Loucy (cell line): ENCODE results near the gene CAPZA2.

Experiments
- H2AFZ ChIP-seq: fragments of 200-600 bp; sonication (generic); 2 replicates; pipeline ENCODE4 v1.6.0; 2016; ENCODE audit warnings: antibody characterized with exemption, mild to moderate bottlenecking, low read length, moderate library complexity
- H3F3A ChIP-seq: fragments of 200-600 bp; 2 replicates; pipeline ENCODE4 v1.6.0; 2016; ENCODE audit warnings: antibody characterized with exemption, low read depth, mild to moderate bottlenecking
- H3K27me3 ChIP-seq: fragments of 200-600 bp; sonication (generic); 2 replicates; pipeline ENCODE4 v1.6.1; 2014; ENCODE audit warnings: low read length, mild to moderate bottlenecking; ENCODE audit not compliant: insufficient read depth, poor library complexity, severe bottlenecking
- H3K36me3 ChIP-seq: fragments of 200-600 bp; sonication (generic); 2 replicates; pipeline ENCODE4 v1.6.1; 2016; ENCODE audit warnings: low read length; ENCODE audit not compliant: insufficient read depth
- H3K4me1 ChIP-seq: fragments of 200-600 bp; sonication (generic); 2 replicates; pipeline ENCODE4 v1.5.1; 2014; ENCODE audit warnings: low read length, mild to moderate bottlenecking; ENCODE audit not compliant: insufficient read depth, poor library complexity, severe bottlenecking
- H3K4me2 ChIP-seq: fragments of 200-600 bp; sonication (generic); 2 replicates; pipeline ENCODE4 v1.6.0; 2014; ENCODE audit warnings: antibody characterized with exemption, low read length, low read depth, mild to moderate bottlenecking; ENCODE audit not compliant: poor library complexity, severe bottlenecking
- H3K4me3 ChIP-seq: fragments of 200-600 bp; sonication (generic); 2 replicates; pipeline ENCODE4 v1.5.1; 2014; ENCODE audit warnings: low read length, mild to moderate bottlenecking, mixed read lengths; ENCODE audit not compliant: poor library complexity, severe bottlenecking
- H3K79me2 ChIP-seq: fragments of 200-600 bp; sonication (generic); 2 replicates; pipeline ENCODE4 v1.6.1; 2014; ENCODE audit warnings: low read length; ENCODE audit not compliant: insufficient read depth
- H3K9ac ChIP-seq: fragments of 200-600 bp; sonication (generic); 2 replicates; pipeline ENCODE4 v1.6.0; 2014; ENCODE audit warnings: mild to moderate bottlenecking, low read depth, low read length, moderate library complexity; ENCODE audit not compliant: poor library complexity, severe bottlenecking
- H3K9me2 ChIP-seq: fragments of 200-600 bp; sonication (generic); replicated peaks from 2 replicates; pipeline ENCODE4 v1.6.1; 2016; ENCODE audit warnings: low read depth, low read length, mixed read lengths
- H3K9me3 ChIP-seq: fragments of 200-600 bp; sonication (generic); 2 replicates; pipeline ENCODE4 v1.6.1; 2014; ENCODE audit warnings: mild to moderate bottlenecking, antibody characterized with exemption, low read length, low read depth; ENCODE audit not compliant: insufficient read depth
- H4K20me1 ChIP-seq: fragments of 200-600 bp; sonication (generic); 2 replicates; pipeline ENCODE4 v1.6.0; 2014; ENCODE audit warnings: antibody characterized with exemption, low read length, mild to moderate bottlenecking; ENCODE audit not compliant: insufficient read depth, poor library complexity, severe bottlenecking
- EZH2phosphoT487 ChIP-seq: fragments of 200-600 bp; IDR thresholded peaks from 2 replicates; pipeline ENCODE4 v1.6.1; 2018; ENCODE audit warnings: antibody characterized with exemption, mild to moderate bottlenecking, moderate library complexity, borderline replicate concordance
- TF ChIP-seq, protein P1 (sequence below): fragments of 200-600 bp; sonication (generic); conservative IDR thresholded peaks from 2 replicates; pipeline ENCODE4 v1.5.1; 2014; ENCODE audit warnings: mild to moderate bottlenecking, antibody characterized with exemption, low read length

CAPZA2 gene

DNA sequence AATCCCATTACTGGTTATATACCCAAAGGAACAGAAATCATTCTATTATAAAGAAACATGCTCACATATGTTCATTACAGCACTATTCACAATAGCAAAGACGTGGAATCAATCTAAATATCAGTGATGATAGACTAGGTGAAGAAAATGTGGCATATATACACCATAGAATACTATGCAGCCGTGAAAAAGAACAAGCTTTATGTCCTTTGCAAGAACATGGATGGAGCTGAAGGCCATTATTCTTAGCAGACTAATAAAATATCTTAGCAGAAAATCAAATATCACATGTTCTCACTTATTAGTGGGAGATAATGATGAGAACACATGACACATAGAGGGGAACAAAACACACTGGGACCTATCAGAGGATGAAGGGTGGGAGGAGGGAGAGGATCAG, 38.8 kb downstream of the CAPZA2 start:
- Histone ChIP-seq H3K79me2 (peaks cover 36% of the 10 kb centered on the region), H3K9me3 (no peaks in the 10 kb centered on the region), H3K4me3 (no peak overlapping the region), H3K4me1 (no peaks in the 10 kb centered on the region), H3K9ac (no peak overlapping the region), H3K36me3 (peaks cover 63% of the 10 kb centered on the region), H4K20me1 (peaks cover 2% of the 10 kb centered on the region), H3F3A (no peaks in the 10 kb centered on the region), H3K4me2 (no peak overlapping the region), H2AFZ (no peak overlapping the region), H3K27me3 (no peaks in the 10 kb centered on the region), H3K9me2 (no peaks in the 10 kb centered on the region)
- TF ChIP-seq EZH2phosphoT487: no peak
- TF ChIP-seq, protein P1, sequence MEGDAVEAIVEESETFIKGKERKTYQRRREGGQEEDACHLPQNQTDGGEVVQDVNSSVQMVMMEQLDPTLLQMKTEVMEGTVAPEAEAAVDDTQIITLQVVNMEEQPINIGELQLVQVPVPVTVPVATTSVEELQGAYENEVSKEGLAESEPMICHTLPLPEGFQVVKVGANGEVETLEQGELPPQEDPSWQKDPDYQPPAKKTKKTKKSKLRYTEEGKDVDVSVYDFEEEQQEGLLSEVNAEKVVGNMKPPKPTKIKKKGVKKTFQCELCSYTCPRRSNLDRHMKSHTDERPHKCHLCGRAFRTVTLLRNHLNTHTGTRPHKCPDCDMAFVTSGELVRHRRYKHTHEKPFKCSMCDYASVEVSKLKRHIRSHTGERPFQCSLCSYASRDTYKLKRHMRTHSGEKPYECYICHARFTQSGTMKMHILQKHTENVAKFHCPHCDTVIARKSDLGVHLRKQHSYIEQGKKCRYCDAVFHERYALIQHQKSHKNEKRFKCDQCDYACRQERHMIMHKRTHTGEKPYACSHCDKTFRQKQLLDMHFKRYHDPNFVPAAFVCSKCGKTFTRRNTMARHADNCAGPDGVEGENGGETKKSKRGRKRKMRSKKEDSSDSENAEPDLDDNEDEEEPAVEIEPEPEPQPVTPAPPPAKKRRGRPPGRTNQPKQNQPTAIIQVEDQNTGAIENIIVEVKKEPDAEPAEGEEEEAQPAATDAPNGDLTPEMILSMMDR: no peak

DNA sequence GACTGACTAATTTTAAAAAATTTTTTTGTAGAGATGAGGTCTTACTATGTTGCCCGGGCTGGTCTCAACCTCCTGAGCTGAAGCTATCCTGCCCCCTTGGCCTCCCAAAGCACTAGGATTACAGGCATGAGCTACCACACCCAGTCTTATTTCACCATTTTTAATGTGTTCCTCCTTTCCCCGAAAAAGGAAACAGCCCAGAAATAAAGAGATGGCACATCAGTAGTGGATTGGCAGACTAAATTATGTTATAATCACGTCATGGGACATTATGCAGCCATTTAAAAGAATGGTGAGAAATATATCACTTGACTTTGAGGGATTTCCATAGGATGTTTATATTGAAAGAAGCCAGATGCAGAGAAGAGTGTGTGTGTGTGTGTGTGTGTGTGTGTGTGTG, 40.5 kb downstream of the CAPZA2 start:
- Histone ChIP-seq H3K4me2 (no peak overlapping the region), H3K27me3 (no peaks in the 10 kb centered on the region), H3K9ac (no peak overlapping the region), H2AFZ (no peak overlapping the region), H3K4me3 (no peak overlapping the region), H3K79me2 (peaks cover 24% of the 10 kb centered on the region; the same call in 1 of the 2 replicates), H4K20me1 (peaks cover 4% of the 10 kb centered on the region), H3K9me3 (no peaks in the 10 kb centered on the region), H3F3A (no peaks in the 10 kb centered on the region), H3K36me3 (peaks cover 77% of the 10 kb centered on the region), H3K9me2 (no peaks in the 10 kb centered on the region), H3K4me1 (no peaks in the 10 kb centered on the region)
- TF ChIP-seq, protein P1: no peak
- no peak for TF ChIP-seq EZH2phosphoT487

DNA sequence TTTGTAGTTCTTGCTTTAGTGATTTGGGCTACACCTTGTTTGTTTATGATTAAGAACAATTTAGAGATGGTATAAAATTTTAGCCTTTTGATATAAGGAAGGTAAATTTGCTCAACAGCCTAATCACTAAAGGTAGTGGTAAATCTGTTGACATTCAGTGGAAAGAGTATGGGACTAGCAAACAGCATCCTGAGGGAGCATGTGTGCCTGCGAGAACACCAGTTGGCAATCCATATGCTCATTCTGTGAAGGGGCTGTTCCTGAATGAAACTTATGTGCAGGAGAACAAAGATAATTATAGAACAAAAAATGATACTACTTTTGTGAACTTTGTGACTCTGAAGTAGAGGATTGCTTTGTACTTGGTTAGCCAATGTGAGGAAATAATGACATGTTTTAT, 44.0 kb downstream of the CAPZA2 start:
- Histone ChIP-seq H3K9ac (no peak overlapping the region), H3K9me2 (no peaks in the 10 kb centered on the region), H3K79me2 (peaks cover 16% of the 10 kb centered on the region; the same call in 1 of the 2 replicates), H2AFZ (no peak overlapping the region), H4K20me1 (peaks cover 7% of the 10 kb centered on the region), H3K4me3 (no peak overlapping the region), H3K9me3 (no peaks in the 10 kb centered on the region), H3K4me1 (no peaks in the 10 kb centered on the region), H3K27me3 (no peaks in the 10 kb centered on the region), H3K4me2 (no peak overlapping the region), H3F3A (no peaks in the 10 kb centered on the region), H3K36me3 (peaks cover 87% of the 10 kb centered on the region)
- no peak for TF ChIP-seq EZH2phosphoT487
- TF ChIP-seq, protein P1: no peak
